Measurements from ENCODE around the gene RPTOR.

DNA sequence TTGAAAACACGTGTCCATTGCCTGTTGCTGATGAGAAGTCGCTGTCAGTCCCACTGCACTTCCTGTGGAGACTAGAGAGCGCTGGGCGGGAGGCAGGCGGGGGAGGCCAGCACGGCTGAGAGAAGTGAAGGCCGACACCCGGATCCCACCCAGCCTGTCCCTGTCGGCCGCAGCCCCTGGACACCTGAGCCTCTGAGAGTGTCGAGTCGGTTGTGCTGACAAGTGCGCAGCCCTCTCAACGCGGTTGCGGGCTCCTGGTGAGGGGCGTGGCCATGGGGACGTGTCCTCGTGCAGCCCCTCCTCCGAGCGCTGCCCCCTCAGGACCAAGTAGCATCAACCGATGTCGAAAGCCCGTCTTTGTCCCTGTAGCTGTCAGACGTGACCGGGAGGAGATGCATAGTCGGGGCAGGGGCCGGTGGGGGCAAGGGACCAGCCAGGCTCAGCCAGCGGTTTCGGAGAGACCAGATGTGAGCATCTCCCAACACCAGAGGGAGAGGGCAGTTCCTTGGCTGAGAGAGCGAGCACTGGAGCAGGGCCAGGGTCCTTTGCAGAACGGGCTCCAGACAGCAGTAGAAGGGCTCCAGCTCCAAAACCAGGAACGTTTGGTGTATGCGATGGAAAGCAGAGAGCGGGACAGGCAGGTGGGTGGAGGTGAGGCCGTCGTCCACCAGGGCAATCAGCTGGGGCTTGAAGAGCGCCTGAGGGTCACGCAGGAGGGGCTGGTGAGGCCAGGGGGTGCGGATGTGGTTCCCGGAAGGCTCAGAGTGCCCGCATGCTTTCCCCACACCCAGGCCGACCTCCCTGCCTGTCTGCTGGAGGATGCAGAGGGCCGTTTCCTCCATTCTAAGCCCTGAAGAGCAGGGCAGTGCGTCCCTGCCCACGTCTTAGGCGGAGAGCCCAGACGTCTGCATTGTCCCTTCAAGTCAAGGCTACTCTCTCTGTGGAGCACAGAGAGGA lies 403.7 kb downstream of the RPTOR start:
- no peak for TF ChIP-seq GATA2 (IDR thresholded peaks at IDR 0.05; ENCODE audit: low read depth, low read length)
- TF ChIP-seq GATA3 (IDR thresholded peaks at IDR 0.05; ENCODE audit: low read depth, low read length) = no peak
